A549 (cell line): ENCODE data around the gene NKIRAS1. TPM values are rescaled to one million over a fixed set of nuclear protein-coding genes. Genes with fewer than 3 reads are reported as not detected.

ENCODE experiments used
- ATAC-seq, 2 experiments: fragments of 200-7000 bp in 1 of 2; fragments of >200 bp in 1 of 2; cut with Nextera tagmentation in 1 of 2; cut with Tn5 transposase in 1 of 2; 3 replicates each; pipeline versions ENCODE4 v1.8.0 to v1.9.1; 2018 to 2020; ENCODE audit warnings: mild to moderate bottlenecking in 1 of 2, moderate library complexity in 1 of 2
- CTCF ChIA-PET: fragments of 300-600 bp; sonication (Branson Sonifier 250); formaldehyde crosslinking; extraction: SDS; loops from one replicate; lab custom pipeline; 2021; ENCODE audit warnings: antibody characterized with exemption, inconsistent platforms; lab: Yijun Ruan, JAX
- POLR2A ChIA-PET: fragments of 350-600 bp; formaldehyde crosslinking; extraction: SDS; loops from one replicate; lab custom pipeline; 2021; ENCODE audit warnings: antibody characterized with exemption, inconsistent platforms; lab: Yijun Ruan, JAX
- DNase-seq, 2 experiments: peaks; one replicate each; pipeline versions ENCODE4 v3.0.0 to v3.0.0-alpha.2; 2011 to 2016; ENCODE audit warnings: low read depth in 1 of 2, low spot score in 1 of 2
- FAIRE-seq: peaks from 2 replicates; lab custom pipeline; 2011; peaks lifted over from hg19 to GRCh38; lab: Jason Lieb, UNC
- H3K27ac ChIP-seq, 2 experiments: fragments of >200 bp; sonication (Bioruptor Twin); formaldehyde crosslinking; 3 replicates each; pipeline ENCODE4 v1.5.1; 2016 to 2017
- H3K4me1 ChIP-seq: fragments of >200 bp; sonication (Bioruptor Twin); formaldehyde crosslinking; 3 replicates; pipeline ENCODE4 v1.6.1; 2016
- H3K4me2 ChIP-seq: fragments of >200 bp; sonication (Bioruptor Twin); formaldehyde crosslinking; 3 replicates; pipeline ENCODE4 v1.6.1; 2016
- H3K4me3 ChIP-seq: fragments of >200 bp; sonication (Bioruptor Twin); formaldehyde crosslinking; 3 replicates; pipeline ENCODE4 v1.5.1; 2016
- H3K9me3 ChIP-seq: fragments of >200 bp; sonication (Bioruptor Twin); formaldehyde crosslinking; 3 replicates; pipeline ENCODE4 v1.6.1; 2016
- BHLHE40 ChIP-seq: IDR thresholded peaks from 2 replicates; pipeline ENCODE4 v1.6.1; 2012; ENCODE audit warnings: low read depth, low read length, inconsistent platforms
- CBX8 ChIP-seq: fragments of 200-600 bp; sonication (generic); IDR thresholded peaks from 2 replicates; pipeline ENCODE4 v1.6.1; 2016
- CEBPB ChIP-seq, 2 experiments: fragments of >200 bp in 1 of 2; sonication (Bioruptor Twin) in 1 of 2; formaldehyde crosslinking in 1 of 2; IDR thresholded peaks; 2 replicates each; pipeline ENCODE4 v1.6.1; 2012 to 2016
- ESRRA ChIP-seq: fragments of 150-350 bp; IDR thresholded peaks from 2 replicates; pipeline ENCODE4 v1.6.1; 2014; ENCODE audit warnings: mild to moderate bottlenecking, low read length, borderline replicate concordance
- FOXS1 ChIP-seq: fragments of 250-450 bp; sonication (Bioruptor Pico); IDR thresholded peaks from 2 replicates; pipeline ENCODE4 v1.5.0; 2020; ENCODE audit warnings: mild to moderate bottlenecking, moderate library complexity
- HDAC2 ChIP-seq: fragments of 200-600 bp; sonication (generic); IDR thresholded peaks from 2 replicates; pipeline ENCODE4 v1.6.1; 2016
- HEYL ChIP-seq: fragments of 250-450 bp; sonication (Bioruptor Pico); IDR thresholded peaks from 2 replicates; pipeline ENCODE4 v1.8.0; 2021; ENCODE audit warnings: mild to moderate bottlenecking, moderate library complexity
- JUNB ChIP-seq: fragments of >200 bp; sonication (Bioruptor Twin); formaldehyde crosslinking; IDR thresholded peaks from 2 replicates; pipeline ENCODE4 v1.6.1; 2016
- KDM1A ChIP-seq: fragments of 200-600 bp; sonication (generic); IDR thresholded peaks from 2 replicates; pipeline ENCODE4 v1.6.1; 2016; ENCODE audit warnings: low read depth, mild to moderate bottlenecking
- NFE2L2 ChIP-seq: fragments of 150-350 bp; conservative IDR thresholded peaks from 2 replicates; pipeline ENCODE4 v1.6.1; 2014; ENCODE audit warnings: low read length
- PHF8 ChIP-seq: fragments of 200-600 bp; sonication (generic); IDR thresholded peaks from 2 replicates; pipeline ENCODE4 v1.6.1; 2016; ENCODE audit warnings: low read depth, mild to moderate bottlenecking, antibody characterized with exemption, moderate library complexity, borderline replicate concordance
- RARB ChIP-seq: fragments of 250-450 bp; sonication (Bioruptor Pico); IDR thresholded peaks from 2 replicates; pipeline ENCODE4 v1.8.0; 2021; ENCODE audit warnings: mild to moderate bottlenecking, moderate library complexity
- SMC3 ChIP-seq: fragments of >200 bp; sonication (Bioruptor Twin); formaldehyde crosslinking; IDR thresholded peaks from 3 replicates; pipeline ENCODE4 v1.6.1; 2018; ENCODE audit warnings: inconsistent platforms
- SREBF2 ChIP-seq: fragments of 450-650 bp; IDR thresholded peaks from 2 replicates; pipeline ENCODE4 v1.6.1; 2014; ENCODE audit warnings: mild to moderate bottlenecking, moderate library complexity
- TFCP2L1 ChIP-seq: fragments of 250-450 bp; sonication (Bioruptor Pico); IDR thresholded peaks from 2 replicates; pipeline ENCODE4 v1.5.0; 2021; ENCODE audit warnings: mild to moderate bottlenecking
- TP53 ChIP-seq: fragments of 250-450 bp; sonication (Bioruptor Pico); IDR thresholded peaks from 2 replicates; pipeline ENCODE4 v1.5.0; 2021; ENCODE audit warnings: mild to moderate bottlenecking, moderate library complexity
- ZSCAN20 ChIP-seq: fragments of 250-450 bp; sonication (Bioruptor Pico); IDR thresholded peaks from 2 replicates; pipeline ENCODE4 v1.8.0; 2022; ENCODE audit warnings: mild to moderate bottlenecking, moderate library complexity
- WGBS: methylation state at CpG from one replicate; pipeline ENCODE4 v1.1.6; 2017; ENCODE audit errors: missing lambda C conversion rate; 5-methylcytosine and 5-hydroxymethylcytosine counted together
- polyA plus RNA-seq, 4 experiments: library from polyadenylated mRNA; depleted of rRNA in 3 of 4; stranded (reverse); fragments of >200 nt; fragmentation: RNase III in 1 of 4; extraction: RNeasy Plus Mini Kit Qiagen cat#74134 plus additional on column Dnase treatment in 1 of 4; gene quantifications; 2 replicates in 3 of 4; 3 replicates in 1 of 4; pipeline ENCODE4 v1.2.3, GENCODE V29; 2011 to 2017
- TF ChIP-seq, protein P1 (sequence below): IDR thresholded peaks from 2 replicates; pipeline ENCODE4 v1.6.1; 2012
- TF ChIP-seq, protein P2 (sequence below): IDR thresholded peaks from 2 replicates; pipeline ENCODE4 v1.6.1; 2012
- TF ChIP-seq, protein P3 (sequence below): fragments of 450-650 bp; IDR thresholded peaks from 2 replicates; pipeline ENCODE4 v1.6.1; 2014; ENCODE audit warnings: antibody characterized with exemption
- TF ChIP-seq, protein P4 (sequence below): fragments of 150-350 bp; IDR thresholded peaks from 2 replicates; pipeline ENCODE4 v1.6.1; 2014; ENCODE audit warnings: low read depth, mild to moderate bottlenecking, low read length
- TF ChIP-seq, protein P5 (sequence below): fragments of 200-600 bp; sonication (generic); IDR thresholded peaks from 2 replicates; pipeline ENCODE4 v1.6.1; 2016; ENCODE audit warnings: antibody characterized with exemption, mild to moderate bottlenecking, moderate library complexity
- TF ChIP-seq, protein P6 (sequence below): fragments of >200 bp; sonication (Bioruptor Twin); formaldehyde crosslinking; IDR thresholded peaks from 3 replicates; pipeline ENCODE4 v1.5.1; 2016

The NKIRAS1 gene
- polyA plus RNA-seq, 2 of the 4 experiments (the other 2 are of a cell fraction) = 15.5 to 16.8 TPM

DNA sequence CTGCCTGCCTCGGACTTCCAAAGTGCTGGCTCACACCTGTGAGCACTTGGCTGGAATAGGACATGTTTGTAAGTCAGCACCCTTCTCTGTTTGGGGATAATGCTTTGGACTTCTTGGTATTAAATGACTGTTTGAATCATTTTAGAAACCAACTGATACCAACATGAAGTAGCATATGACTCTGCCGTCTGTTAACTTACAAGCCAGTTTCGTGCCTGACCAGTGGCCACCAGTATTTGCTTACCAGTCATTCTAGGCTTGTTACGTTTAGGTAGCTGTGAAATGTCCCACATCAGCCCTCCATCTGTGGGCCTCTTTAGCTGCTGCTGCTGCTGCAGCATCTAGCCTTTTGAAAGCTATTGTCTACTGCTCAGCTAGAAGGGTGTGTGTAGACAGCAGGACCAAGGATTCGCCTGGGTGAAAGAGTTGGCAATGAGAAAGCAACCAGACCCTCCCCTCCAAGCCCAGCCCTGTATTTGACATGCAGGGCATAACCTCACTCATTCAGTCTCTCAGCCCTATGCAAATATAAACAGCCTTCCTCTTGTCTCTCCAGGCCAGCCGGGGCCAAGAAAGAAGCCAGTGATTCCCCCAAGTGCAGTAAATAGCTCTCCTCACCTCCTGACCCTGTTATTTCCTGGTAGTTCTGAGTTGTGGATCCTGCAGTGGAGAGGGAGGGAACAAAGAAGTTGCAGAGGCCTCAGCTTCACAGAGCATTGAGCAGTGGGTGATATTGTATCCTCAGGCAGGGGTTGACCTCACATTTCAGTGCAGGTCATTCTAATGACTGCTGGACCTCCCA, 51.0 kb downstream of the NKIRAS1 start:
- Histone ChIP-seq H3K4me2 (peak overlapping the region; percentile 41), H3K27ac (peak overlapping the region in 1 of 2 experiments; percentile 52; a peak in 2 of 6 replicates), H3K4me3 (no peak overlapping the region), H3K9me3 (no peaks in the 10 kb centered on the region), H3K4me1 (peaks cover 23% of the 10 kb centered on the region)
- FAIRE-seq = no peak
- DNase-seq = peak in 1 of 2 experiments; percentile 52
- TF ChIP-seq HDAC2 (no peak), BHLHE40 (no peak), SMC3 (no peak), KDM1A (no peak), PHF8 (no peak), CEBPB (IDR thresholded peaks at IDR 0.05) (no peak), NFE2L2 (no peak), TFCP2L1 (CRISPR knock-in tag) (no peak)
- TF ChIP-seq, protein P1, sequence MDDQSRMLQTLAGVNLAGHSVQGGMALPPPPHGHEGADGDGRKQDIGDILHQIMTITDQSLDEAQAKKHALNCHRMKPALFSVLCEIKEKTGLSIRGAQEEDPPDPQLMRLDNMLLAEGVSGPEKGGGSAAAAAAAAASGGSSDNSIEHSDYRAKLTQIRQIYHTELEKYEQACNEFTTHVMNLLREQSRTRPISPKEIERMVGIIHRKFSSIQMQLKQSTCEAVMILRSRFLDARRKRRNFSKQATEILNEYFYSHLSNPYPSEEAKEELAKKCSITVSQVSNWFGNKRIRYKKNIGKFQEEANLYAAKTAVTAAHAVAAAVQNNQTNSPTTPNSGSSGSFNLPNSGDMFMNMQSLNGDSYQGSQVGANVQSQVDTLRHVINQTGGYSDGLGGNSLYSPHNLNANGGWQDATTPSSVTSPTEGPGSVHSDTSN = no peak
- TF ChIP-seq, protein P2, sequence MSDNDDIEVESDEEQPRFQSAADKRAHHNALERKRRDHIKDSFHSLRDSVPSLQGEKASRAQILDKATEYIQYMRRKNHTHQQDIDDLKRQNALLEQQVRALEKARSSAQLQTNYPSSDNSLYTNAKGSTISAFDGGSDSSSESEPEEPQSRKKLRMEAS = no peak
- CTCF ChIA-PET = interaction anchor here (0.7 to 2.1 kb wide), 5 partner anchors 9 to 57 kb away, joined by 3 to 5 read pairs (median 3); no protein-coding TSS in a partner anchor
- ATAC-seq = peak; percentile 54 to 85; a peak in 5 of 6 replicates
- POLR2A ChIA-PET = interaction anchor here (1.1 kb wide), 1 partner anchor 51 kb away, joined by 7 read pairs; the partner anchor contains the start of genes NKIRAS1 and RPL15
- 63% methylated on average over 6 of the region's 6 CpGs for WGBS

DNA sequence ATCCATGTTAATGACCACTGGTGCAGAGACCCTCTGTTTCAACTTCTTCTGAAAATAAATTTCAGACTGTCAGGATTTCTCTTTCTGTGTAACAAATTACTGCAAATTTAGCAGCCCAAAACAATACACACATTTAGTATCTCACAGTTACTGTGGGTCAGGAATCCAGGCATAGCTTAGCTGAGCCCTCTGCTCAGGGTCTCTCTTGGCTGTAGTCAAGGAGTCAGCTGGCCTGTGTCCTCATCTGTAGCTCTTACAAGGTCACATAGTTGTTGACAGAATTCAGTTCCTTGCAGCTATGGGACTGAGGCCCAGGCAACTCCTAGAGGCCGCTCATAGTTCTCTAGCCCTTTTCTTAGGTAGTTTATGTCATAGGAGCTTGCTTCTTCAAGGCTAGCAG, 51.9 kb downstream of the NKIRAS1 start:
- TF ChIP-seq SREBF2 (no peak), FOXS1 (CRISPR knock-in tag) (no peak), TP53 (CRISPR knock-in tag) (no peak), ESRRA (no peak), RARB (CRISPR knock-in tag) (no peak), ZSCAN20 (no peak), CEBPB (IDR thresholded peaks at IDR 0.05) (no peak), PHF8 (no peak), CBX8 (no peak), HEYL (no peak), JUNB (no peak), TFCP2L1 (CRISPR knock-in tag) (no peak)
- TF ChIP-seq, protein P3, sequence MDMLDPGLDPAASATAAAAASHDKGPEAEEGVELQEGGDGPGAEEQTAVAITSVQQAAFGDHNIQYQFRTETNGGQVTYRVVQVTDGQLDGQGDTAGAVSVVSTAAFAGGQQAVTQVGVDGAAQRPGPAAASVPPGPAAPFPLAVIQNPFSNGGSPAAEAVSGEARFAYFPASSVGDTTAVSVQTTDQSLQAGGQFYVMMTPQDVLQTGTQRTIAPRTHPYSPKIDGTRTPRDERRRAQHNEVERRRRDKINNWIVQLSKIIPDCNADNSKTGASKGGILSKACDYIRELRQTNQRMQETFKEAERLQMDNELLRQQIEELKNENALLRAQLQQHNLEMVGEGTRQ = no peak
- TF ChIP-seq, protein P4, sequence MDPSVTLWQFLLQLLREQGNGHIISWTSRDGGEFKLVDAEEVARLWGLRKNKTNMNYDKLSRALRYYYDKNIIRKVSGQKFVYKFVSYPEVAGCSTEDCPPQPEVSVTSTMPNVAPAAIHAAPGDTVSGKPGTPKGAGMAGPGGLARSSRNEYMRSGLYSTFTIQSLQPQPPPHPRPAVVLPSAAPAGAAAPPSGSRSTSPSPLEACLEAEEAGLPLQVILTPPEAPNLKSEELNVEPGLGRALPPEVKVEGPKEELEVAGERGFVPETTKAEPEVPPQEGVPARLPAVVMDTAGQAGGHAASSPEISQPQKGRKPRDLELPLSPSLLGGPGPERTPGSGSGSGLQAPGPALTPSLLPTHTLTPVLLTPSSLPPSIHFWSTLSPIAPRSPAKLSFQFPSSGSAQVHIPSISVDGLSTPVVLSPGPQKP = no peak
- TF ChIP-seq, protein P1 = no peak
- TF ChIP-seq, protein P5, sequence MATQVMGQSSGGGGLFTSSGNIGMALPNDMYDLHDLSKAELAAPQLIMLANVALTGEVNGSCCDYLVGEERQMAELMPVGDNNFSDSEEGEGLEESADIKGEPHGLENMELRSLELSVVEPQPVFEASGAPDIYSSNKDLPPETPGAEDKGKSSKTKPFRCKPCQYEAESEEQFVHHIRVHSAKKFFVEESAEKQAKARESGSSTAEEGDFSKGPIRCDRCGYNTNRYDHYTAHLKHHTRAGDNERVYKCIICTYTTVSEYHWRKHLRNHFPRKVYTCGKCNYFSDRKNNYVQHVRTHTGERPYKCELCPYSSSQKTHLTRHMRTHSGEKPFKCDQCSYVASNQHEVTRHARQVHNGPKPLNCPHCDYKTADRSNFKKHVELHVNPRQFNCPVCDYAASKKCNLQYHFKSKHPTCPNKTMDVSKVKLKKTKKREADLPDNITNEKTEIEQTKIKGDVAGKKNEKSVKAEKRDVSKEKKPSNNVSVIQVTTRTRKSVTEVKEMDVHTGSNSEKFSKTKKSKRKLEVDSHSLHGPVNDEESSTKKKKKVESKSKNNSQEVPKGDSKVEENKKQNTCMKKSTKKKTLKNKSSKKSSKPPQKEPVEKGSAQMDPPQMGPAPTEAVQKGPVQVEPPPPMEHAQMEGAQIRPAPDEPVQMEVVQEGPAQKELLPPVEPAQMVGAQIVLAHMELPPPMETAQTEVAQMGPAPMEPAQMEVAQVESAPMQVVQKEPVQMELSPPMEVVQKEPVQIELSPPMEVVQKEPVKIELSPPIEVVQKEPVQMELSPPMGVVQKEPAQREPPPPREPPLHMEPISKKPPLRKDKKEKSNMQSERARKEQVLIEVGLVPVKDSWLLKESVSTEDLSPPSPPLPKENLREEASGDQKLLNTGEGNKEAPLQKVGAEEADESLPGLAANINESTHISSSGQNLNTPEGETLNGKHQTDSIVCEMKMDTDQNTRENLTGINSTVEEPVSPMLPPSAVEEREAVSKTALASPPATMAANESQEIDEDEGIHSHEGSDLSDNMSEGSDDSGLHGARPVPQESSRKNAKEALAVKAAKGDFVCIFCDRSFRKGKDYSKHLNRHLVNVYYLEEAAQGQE = no peak
- TF ChIP-seq, protein P6, sequence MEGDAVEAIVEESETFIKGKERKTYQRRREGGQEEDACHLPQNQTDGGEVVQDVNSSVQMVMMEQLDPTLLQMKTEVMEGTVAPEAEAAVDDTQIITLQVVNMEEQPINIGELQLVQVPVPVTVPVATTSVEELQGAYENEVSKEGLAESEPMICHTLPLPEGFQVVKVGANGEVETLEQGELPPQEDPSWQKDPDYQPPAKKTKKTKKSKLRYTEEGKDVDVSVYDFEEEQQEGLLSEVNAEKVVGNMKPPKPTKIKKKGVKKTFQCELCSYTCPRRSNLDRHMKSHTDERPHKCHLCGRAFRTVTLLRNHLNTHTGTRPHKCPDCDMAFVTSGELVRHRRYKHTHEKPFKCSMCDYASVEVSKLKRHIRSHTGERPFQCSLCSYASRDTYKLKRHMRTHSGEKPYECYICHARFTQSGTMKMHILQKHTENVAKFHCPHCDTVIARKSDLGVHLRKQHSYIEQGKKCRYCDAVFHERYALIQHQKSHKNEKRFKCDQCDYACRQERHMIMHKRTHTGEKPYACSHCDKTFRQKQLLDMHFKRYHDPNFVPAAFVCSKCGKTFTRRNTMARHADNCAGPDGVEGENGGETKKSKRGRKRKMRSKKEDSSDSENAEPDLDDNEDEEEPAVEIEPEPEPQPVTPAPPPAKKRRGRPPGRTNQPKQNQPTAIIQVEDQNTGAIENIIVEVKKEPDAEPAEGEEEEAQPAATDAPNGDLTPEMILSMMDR = no peak
- Histone ChIP-seq H3K4me2 (no peak overlapping the region), H3K9me3 (no peaks in the 10 kb centered on the region), H3K27ac (no peak overlapping the region), H3K4me1 (peaks cover 23% of the 10 kb centered on the region), H3K4me3 (no peak overlapping the region)
- FAIRE-seq (no peak), DNase-seq (no peak), ATAC-seq (peak in 1 of 2 experiments; percentile 10; a peak in 1 of 6 replicates)
- WGBS = 95% methylated on average over 1 of the region's 1 CpG
- ChIA-PET CTCF (interaction anchor here (1.0 to 2.1 kb wide), 3 partner anchors 10 to 32 kb away, joined by 3 to 5 read pairs (median 3); no protein-coding TSS in a partner anchor), POLR2A (no interaction called here)
